PFSK-1 (cell line): ENCODE results near the gene DCLK2.

Source experiments
- POLR2AphosphoS5 ChIP-seq: IDR thresholded peaks from 2 replicates; pipeline ENCODE4 v1.6.1; 2012; ENCODE audit warnings: low read depth, mild to moderate bottlenecking, control low read depth, low read length, moderate library complexity
- TF ChIP-seq, protein P1 (sequence below), 2 experiments: IDR thresholded peaks; 2 replicates each; pipeline versions ENCODE4 v1.6.1 to v1.8.0; 2011 to 2012; ENCODE audit warnings: low read depth in 2 of 2, low read length in 2 of 2, control low read depth in 1 of 2, inconsistent platforms in 1 of 2, mild to moderate bottlenecking in 1 of 2, moderate library complexity in 1 of 2; ENCODE audit not compliant: insufficient read depth in 1 of 2

DNA sequence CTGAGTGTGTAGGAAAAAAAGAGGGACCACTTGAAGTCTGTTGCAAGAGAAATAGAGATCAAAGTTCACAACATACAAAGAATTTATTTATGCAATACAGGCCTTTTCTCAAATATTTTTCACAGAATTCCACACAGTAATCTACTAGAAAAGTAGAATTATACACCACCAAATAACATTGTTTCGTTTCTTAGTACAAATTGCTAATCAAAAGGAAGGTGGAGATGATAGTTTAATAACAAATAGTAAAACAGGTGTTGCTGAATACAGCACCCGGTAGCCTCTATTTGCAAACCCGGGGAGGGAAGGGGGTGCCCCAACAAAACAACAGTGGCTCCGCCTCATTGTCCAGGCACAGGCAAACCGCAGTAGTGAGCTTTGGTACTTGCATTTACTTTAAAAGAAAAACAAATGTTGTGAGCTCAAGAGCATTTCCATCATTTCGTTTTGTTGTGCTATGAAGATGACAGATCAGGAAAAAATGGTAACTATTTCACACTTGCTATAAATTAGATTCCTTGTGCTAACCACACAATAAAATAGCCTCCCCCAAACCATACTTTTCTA is 186.4 kb downstream of the DCLK2 start:
- TF ChIP-seq POLR2AphosphoS5: no peak
- TF ChIP-seq, protein P1, sequence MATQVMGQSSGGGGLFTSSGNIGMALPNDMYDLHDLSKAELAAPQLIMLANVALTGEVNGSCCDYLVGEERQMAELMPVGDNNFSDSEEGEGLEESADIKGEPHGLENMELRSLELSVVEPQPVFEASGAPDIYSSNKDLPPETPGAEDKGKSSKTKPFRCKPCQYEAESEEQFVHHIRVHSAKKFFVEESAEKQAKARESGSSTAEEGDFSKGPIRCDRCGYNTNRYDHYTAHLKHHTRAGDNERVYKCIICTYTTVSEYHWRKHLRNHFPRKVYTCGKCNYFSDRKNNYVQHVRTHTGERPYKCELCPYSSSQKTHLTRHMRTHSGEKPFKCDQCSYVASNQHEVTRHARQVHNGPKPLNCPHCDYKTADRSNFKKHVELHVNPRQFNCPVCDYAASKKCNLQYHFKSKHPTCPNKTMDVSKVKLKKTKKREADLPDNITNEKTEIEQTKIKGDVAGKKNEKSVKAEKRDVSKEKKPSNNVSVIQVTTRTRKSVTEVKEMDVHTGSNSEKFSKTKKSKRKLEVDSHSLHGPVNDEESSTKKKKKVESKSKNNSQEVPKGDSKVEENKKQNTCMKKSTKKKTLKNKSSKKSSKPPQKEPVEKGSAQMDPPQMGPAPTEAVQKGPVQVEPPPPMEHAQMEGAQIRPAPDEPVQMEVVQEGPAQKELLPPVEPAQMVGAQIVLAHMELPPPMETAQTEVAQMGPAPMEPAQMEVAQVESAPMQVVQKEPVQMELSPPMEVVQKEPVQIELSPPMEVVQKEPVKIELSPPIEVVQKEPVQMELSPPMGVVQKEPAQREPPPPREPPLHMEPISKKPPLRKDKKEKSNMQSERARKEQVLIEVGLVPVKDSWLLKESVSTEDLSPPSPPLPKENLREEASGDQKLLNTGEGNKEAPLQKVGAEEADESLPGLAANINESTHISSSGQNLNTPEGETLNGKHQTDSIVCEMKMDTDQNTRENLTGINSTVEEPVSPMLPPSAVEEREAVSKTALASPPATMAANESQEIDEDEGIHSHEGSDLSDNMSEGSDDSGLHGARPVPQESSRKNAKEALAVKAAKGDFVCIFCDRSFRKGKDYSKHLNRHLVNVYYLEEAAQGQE (IDR thresholded peaks at IDR 0.05; ENCODE audit: insufficient read depth in 1 of 2, low read depth in 2 of 2, low read length in 2 of 2): no peak
